GM18517 (cell line): Measurements from ENCODE around the gene PHF12.

Experiments used
- ATAC-seq: cut with Tn5 transposase; IDR thresholded peaks from one replicate; pipeline ENCODE4 v1.9.1; 2021; ENCODE audit warnings: mild to moderate bottlenecking, moderate library complexity; ENCODE audit not compliant: unreplicated experiment

PHF12 gene

GRCh38 chr17:28956112-28956511, 4.8 kb upstream of the PHF12 start:
- ATAC-seq: no peak

GRCh38 chr17:28955408-28955807, 4.1 kb upstream of the PHF12 start:
- ATAC-seq: no peak

- ATAC-seq: no peak
Measured at GRCh38 chr17:28954886-28955285, 3.6 kb upstream of the PHF12 start.

GRCh38 chr17:28953444-28954118, 2.3 kb upstream of the PHF12 start:
- ATAC-seq: no peak

GRCh38 chr17:28951991-28952975, 965 bp upstream of the PHF12 start:
- peak; percentile 67 for ATAC-seq

GRCh38 chr17:28950752-28951427, 428 bp downstream of the PHF12 start:
- ATAC-seq: no peak

GRCh38 chr17:28950017-28950751, 1.1 kb downstream of the PHF12 start:
- no peak for ATAC-seq

GRCh38 chr17:28949185-28950016, 1.9 kb downstream of the PHF12 start:
- ATAC-seq: no peak

GRCh38 chr17:28948873-28949184, 2.5 kb downstream of the PHF12 start:
- ATAC-seq: no peak

GRCh38 chr17:28948342-28948741, 3.0 kb downstream of the PHF12 start:
- ATAC-seq: no peak

- no peak for ATAC-seq
Measured at GRCh38 chr17:28947639-28948038, 3.7 kb downstream of the PHF12 start.

- no peak for ATAC-seq
Measured at GRCh38 chr17:28946239-28946638, 5.1 kb downstream of the PHF12 start.

- ATAC-seq: no peak
Measured at GRCh38 chr17:28944862-28945741, 6.2 kb downstream of the PHF12 start.

GRCh38 chr17:28944343-28944742, 7.0 kb downstream of the PHF12 start:
- no peak for ATAC-seq

- no peak for ATAC-seq
Measured at GRCh38 chr17:28942925-28943324, 8.4 kb downstream of the PHF12 start.

- no peak for ATAC-seq
Measured at GRCh38 chr17:28941251-28941650, 10.1 kb downstream of the PHF12 start.

GRCh38 chr17:28940675-28941074, 10.6 kb downstream of the PHF12 start:
- no peak for ATAC-seq

- ATAC-seq: no peak
Measured at GRCh38 chr17:28940142-28940541, 11.2 kb downstream of the PHF12 start.

GRCh38 chr17:28938552-28938951, 12.8 kb downstream of the PHF12 start:
- no peak for ATAC-seq
